Type B pancreatic cell (in vitro differentiated cells): ENCODE data around the gene LST1. TPM values are rescaled to one million over a fixed set of nuclear protein-coding genes. Genes with fewer than 3 reads are reported as not detected.

Experiments
- DNase-seq: peaks from one replicate; pipeline ENCODE4 v3.0.0; 2021; ENCODE audit warnings: mixed read lengths; ENCODE audit not compliant: unreplicated experiment; ENCODE audit errors: extremely low spot score
- H3K27ac Mint-ChIP-seq: 2 replicates; pipeline ENCODE4 v1.8.0; 2021; ENCODE audit warnings: mild to moderate bottlenecking, mixed read lengths
- H3K27me3 Mint-ChIP-seq: 2 replicates; pipeline ENCODE4 v1.8.0; 2021; ENCODE audit warnings: mixed read lengths
- H3K36me3 Mint-ChIP-seq: 2 replicates; pipeline ENCODE4 v1.8.0; 2021; ENCODE audit warnings: mixed read lengths
- H3K4me1 Mint-ChIP-seq: one replicate; pipeline ENCODE4 v1.8.0; 2021; ENCODE audit warnings: mixed read lengths; ENCODE audit not compliant: unreplicated experiment
- H3K4me3 Mint-ChIP-seq: 2 replicates; pipeline ENCODE4 v1.8.0; 2021; ENCODE audit warnings: mild to moderate bottlenecking, mixed read lengths
- H3K9me3 Mint-ChIP-seq: 2 replicates; pipeline ENCODE4 v1.8.0; 2021; ENCODE audit warnings: mixed read lengths
- total RNA-seq: library from RNA; stranded (reverse); gene quantifications from 2 replicates; pipeline ENCODE4 v1.2.1, GENCODE V29; 2021; ENCODE audit warnings: low replicate concordance
- TF ChIP-seq, protein P1 (sequence below): fragments of 200-600 bp; sonication (generic); conservative IDR thresholded peaks from 2 replicates; pipeline ENCODE4 v1.5.0; 2021; ENCODE audit warnings: antibody characterized with exemption, mild to moderate bottlenecking

Gene LST1
- total RNA-seq, 1 donor from 2014 or later, result not detected

DNA sequence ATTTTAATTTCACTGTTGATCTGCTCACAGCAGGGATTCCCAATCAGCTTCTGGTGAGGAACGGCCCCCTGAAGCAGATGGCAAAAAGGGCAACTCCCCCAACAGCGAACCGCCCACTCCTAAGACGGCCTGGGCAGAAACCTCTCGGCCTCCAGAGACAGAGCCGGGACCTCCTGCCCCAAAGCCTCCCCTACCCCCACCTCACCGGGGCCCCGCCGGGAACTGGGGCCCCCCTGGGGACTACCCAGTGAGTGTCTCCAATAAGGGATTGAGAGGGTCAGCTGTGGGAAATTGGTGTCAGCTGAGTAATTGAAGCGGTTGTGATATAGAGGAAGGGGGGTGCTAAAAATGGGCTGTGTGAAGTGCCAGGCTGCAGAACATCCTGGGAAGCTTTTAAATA is 40.9 kb downstream of the LST1 start:
- Mint-ChIP-seq H3K27me3 (no peaks in the 10 kb centered on the region), H3K4me3 (no peak overlapping the region)

DNA sequence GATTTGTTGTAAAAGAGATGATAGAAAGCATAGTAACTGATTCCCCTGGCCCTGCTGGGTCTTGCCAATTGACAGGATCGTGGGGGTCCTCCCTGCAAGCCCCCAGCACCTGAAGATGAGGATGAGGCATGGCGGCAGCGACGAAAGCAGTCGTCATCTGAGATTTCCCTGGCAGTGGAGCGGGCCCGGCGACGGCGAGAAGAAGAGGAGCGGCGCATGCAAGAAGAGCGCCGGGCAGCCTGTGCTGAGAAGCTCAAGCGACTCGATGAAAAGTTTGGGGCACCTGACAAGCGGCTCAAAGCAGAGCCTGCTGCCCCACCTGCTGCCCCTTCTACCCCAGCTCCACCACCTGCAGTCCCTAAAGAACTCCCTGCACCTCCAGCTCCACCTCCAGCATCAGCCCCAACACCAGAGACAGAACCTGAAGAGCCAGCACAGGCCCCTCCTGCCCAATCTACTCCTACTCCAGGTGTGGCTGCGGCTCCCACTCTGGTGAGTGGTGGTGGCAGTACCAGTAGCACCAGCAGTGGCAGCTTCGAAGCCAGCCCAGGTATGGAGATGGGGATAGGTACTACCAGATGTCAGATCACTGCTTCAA is 41.7 kb downstream of the LST1 start:
- Mint-ChIP-seq H3K27me3 (no peaks in the 10 kb centered on the region), H3K4me1 (peaks cover 10% of the 10 kb centered on the region), H3K27ac (no peak overlapping the region), H3K9me3 (no peaks in the 10 kb centered on the region), H3K4me3 (no peak overlapping the region), H3K36me3 (peaks cover 43% of the 10 kb centered on the region)
- DNase-seq, result no peak
- TF ChIP-seq, protein P1, sequence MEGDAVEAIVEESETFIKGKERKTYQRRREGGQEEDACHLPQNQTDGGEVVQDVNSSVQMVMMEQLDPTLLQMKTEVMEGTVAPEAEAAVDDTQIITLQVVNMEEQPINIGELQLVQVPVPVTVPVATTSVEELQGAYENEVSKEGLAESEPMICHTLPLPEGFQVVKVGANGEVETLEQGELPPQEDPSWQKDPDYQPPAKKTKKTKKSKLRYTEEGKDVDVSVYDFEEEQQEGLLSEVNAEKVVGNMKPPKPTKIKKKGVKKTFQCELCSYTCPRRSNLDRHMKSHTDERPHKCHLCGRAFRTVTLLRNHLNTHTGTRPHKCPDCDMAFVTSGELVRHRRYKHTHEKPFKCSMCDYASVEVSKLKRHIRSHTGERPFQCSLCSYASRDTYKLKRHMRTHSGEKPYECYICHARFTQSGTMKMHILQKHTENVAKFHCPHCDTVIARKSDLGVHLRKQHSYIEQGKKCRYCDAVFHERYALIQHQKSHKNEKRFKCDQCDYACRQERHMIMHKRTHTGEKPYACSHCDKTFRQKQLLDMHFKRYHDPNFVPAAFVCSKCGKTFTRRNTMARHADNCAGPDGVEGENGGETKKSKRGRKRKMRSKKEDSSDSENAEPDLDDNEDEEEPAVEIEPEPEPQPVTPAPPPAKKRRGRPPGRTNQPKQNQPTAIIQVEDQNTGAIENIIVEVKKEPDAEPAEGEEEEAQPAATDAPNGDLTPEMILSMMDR, result no peak

More for the DNA sequence above, 40.9 kb downstream of the LST1 start:
- Mint-ChIP-seq H3K4me1 (peaks cover 19% of the 10 kb centered on the region), H3K27ac (no peak overlapping the region), H3K9me3 (no peaks in the 10 kb centered on the region), H3K36me3 (peaks cover 51% of the 10 kb centered on the region)
- no peak for DNase-seq
- TF ChIP-seq, protein P1, result no peak

DNA sequence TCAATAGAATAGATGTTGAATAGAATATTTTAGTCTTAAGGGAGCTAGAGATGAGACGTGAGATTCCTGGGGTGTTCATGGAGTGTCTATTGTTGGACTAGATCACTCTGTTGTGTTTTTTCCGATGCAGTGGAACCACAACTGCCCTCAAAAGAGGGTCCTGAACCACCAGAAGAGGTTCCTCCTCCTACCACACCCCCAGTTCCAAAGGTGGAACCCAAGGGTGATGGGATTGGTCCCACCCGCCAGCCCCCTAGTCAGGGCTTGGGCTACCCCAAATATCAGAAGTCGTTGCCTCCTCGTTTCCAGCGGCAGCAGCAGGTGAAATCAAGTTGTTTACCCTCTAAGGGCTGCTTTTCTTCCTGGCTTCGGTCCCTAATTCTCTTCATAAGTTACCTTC is 42.9 kb downstream of the LST1 start:
- TF ChIP-seq, protein P1, result no peak
- H3K36me3 Mint-ChIP-seq, result peaks cover 38% of the 10 kb centered on the region
- peaks cover 5% of the 10 kb centered on the region for H3K4me1 Mint-ChIP-seq
- H3K27ac Mint-ChIP-seq, result no peak overlapping the region
- peak overlapping the region; percentile 10 for H3K4me3 Mint-ChIP-seq
- no peaks in the 10 kb centered on the region for H3K9me3 Mint-ChIP-seq
- DNase-seq, result no peak
- no peaks in the 10 kb centered on the region for H3K27me3 Mint-ChIP-seq

DNA sequence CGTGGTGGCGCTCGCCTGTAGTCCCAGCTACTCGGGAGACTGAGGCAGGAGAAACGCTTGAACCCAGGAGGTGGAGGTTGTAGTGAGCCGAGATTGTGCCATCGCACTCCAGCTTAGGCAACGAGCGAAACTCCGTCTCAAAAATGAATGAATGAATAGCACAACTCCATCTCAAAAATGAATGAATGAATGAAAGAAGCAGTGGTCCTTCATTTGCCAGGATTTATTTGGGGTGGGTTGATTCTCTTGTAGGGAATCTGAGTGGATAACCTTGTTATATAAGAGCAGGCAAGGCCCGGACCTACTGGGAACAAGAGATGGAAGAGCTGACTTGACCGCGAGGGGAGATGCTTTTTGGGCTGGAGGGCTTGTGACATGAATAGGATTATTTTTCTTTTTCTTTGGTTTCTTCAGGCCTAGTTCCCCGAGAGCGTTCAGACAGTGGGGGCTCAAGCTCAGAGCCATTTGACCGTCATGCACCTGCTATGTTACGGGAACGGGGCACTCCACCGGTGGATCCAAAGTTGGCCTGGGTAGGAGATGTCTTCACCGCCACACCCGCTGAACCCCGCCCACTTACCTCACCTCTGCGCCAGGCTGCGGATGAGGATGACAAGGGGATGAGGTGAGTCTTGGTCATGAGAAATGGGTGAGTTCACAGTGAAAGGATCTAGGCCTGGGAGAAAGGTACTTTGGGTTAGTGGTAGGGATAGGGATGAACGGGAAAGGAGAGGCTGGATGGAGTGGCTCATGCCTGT is 44.3 kb downstream of the LST1 start:
- no peaks in the 10 kb centered on the region for H3K27me3 Mint-ChIP-seq
- no peak overlapping the region for H3K27ac Mint-ChIP-seq
- TF ChIP-seq, protein P1, result no peak
- peaks cover 40% of the 10 kb centered on the region for H3K36me3 Mint-ChIP-seq
- no peak for DNase-seq
- H3K4me3 Mint-ChIP-seq, result no peak overlapping the region
- no peaks in the 10 kb centered on the region for H3K9me3 Mint-ChIP-seq
- H3K4me1 Mint-ChIP-seq, result peaks cover 5% of the 10 kb centered on the region

DNA sequence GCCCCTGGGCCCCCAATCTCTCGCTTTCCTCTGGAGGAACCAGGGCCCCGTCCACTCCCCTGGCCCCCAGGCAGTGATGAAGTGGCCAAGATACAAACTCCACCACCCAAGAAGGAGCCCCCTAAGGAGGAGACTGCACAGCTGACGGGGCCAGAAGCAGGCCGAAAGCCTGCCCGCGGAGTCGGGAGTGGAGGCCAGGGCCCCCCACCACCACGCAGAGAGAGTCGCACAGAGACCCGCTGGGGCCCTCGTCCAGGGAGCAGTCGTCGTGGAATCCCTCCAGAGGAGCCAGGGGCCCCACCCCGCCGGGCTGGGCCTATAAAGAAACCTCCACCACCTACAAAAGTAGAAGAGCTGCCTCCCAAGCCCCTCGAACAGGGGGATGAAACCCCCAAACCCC is 45.1 kb downstream of the LST1 start:
- Mint-ChIP-seq H3K27ac (no peak overlapping the region), H3K36me3 (peaks cover 38% of the 10 kb centered on the region), H3K9me3 (no peaks in the 10 kb centered on the region), H3K27me3 (no peaks in the 10 kb centered on the region), H3K4me1 (peaks cover 5% of the 10 kb centered on the region), H3K4me3 (no peak overlapping the region)
- no peak for DNase-seq
- TF ChIP-seq, protein P1, result no peak
